HepG2 (cell line): ENCODE measurements around the gene PYGO2. TPM values are rescaled to one million over a fixed set of nuclear protein-coding genes. Genes with fewer than 3 reads are reported as not detected.

Experiments
- AHR ChIP-seq: IDR thresholded peaks from 2 replicates; pipeline ENCODE4 v1.6.1; 2018; ENCODE audit warnings: missing genetic modification reagents, missing compliant biosample characterization
- CAMTA2 ChIP-seq: sonication (generic); formaldehyde crosslinking; IDR thresholded peaks from 2 replicates; pipeline ENCODE4 v1.4.0; 2020; ENCODE audit warnings: mild to moderate bottlenecking, missing genetic modification reagents, borderline replicate concordance
- HIVEP1 ChIP-seq: sonication (generic); formaldehyde crosslinking; IDR thresholded peaks from 2 replicates; pipeline ENCODE4 v1.4.0; 2020; ENCODE audit warnings: mild to moderate bottlenecking, missing genetic modification reagents
- HNRNPUL1 ChIP-seq: fragments of 200-400 bp; formaldehyde crosslinking; IDR thresholded peaks from 2 replicates; pipeline ENCODE4 v1.6.1; 2017; ENCODE audit warnings: low read depth, mild to moderate bottlenecking, low read length, moderate library complexity
- IKZF4 ChIP-seq: sonication (generic); formaldehyde crosslinking; IDR thresholded peaks from 2 replicates; pipeline ENCODE4 v1.5.1; 2020; ENCODE audit warnings: borderline replicate concordance, mild to moderate bottlenecking, low read depth, missing genetic modification reagents; ENCODE audit errors: not compliant biosample characterization
- KAT2B ChIP-seq: fragments of 150-350 bp; IDR thresholded peaks from 2 replicates; pipeline ENCODE4 v1.6.1; 2014; ENCODE audit warnings: low read depth, low read length, borderline replicate concordance
- KLF11 ChIP-seq: IDR thresholded peaks from 2 replicates; pipeline ENCODE4 v1.6.1; 2016; ENCODE audit warnings: missing compliant biosample characterization
- NCOR1 ChIP-seq: fragments of 200-600 bp; sonication (generic); IDR thresholded peaks from 2 replicates; pipeline ENCODE4 v1.7.0; 2017; ENCODE audit warnings: antibody characterized with exemption, low read length, borderline replicate concordance
- PAWR ChIP-seq: sonication (generic); formaldehyde crosslinking; IDR thresholded peaks from 2 replicates; pipeline ENCODE4 v1.4.0; 2020; ENCODE audit warnings: missing genetic modification reagents, mild to moderate bottlenecking, borderline replicate concordance
- RNF2 ChIP-seq: fragments of 450-650 bp; conservative IDR thresholded peaks from 2 replicates; pipeline ENCODE4 v1.6.1; 2016; ENCODE audit warnings: low read depth
- SNAPC2 ChIP-seq: sonication (generic); formaldehyde crosslinking; IDR thresholded peaks from 2 replicates; pipeline ENCODE4 v1.8.1; 2022; ENCODE audit warnings: mild to moderate bottlenecking, missing genetic modification reagents
- U2AF1 ChIP-seq: fragments of 200-400 bp; formaldehyde crosslinking; optimal IDR thresholded peaks from 2 replicates; pipeline ENCODE3; 2017; ENCODE audit warnings: mild to moderate bottlenecking, low read depth, low read length
- ZFP1 ChIP-seq: IDR thresholded peaks from 2 replicates; pipeline ENCODE4 v1.6.1; 2016
- ZNF101 ChIP-seq: sonication (generic); formaldehyde crosslinking; IDR thresholded peaks from 2 replicates; pipeline ENCODE4 v1.4.0; 2020; ENCODE audit warnings: mild to moderate bottlenecking, low read depth, missing genetic modification reagents, borderline replicate concordance
- ZNF180 ChIP-seq: sonication (generic); formaldehyde crosslinking; IDR thresholded peaks from 2 replicates; pipeline ENCODE4 v1.4.0; 2020; ENCODE audit warnings: low read depth, missing genetic modification reagents, borderline replicate concordance
- ZNF224 ChIP-seq: sonication (generic); formaldehyde crosslinking; IDR thresholded peaks from 2 replicates; pipeline ENCODE4 v1.5.0; 2020; ENCODE audit warnings: mild to moderate bottlenecking, missing genetic modification reagents
- ZNF354B ChIP-seq: sonication (generic); formaldehyde crosslinking; IDR thresholded peaks from 2 replicates; pipeline ENCODE4 v1.8.0; 2022; ENCODE audit warnings: mild to moderate bottlenecking, missing genetic modification reagents
- ZNF460 ChIP-seq: sonication (generic); formaldehyde crosslinking; IDR thresholded peaks from 2 replicates; pipeline ENCODE4 v1.5.1; 2020; ENCODE audit warnings: missing genetic modification reagents, mild to moderate bottlenecking, borderline replicate concordance
- polyA plus RNA-seq, 8 experiments: library from polyadenylated mRNA; depleted of rRNA in 3 of 8; stranded (reverse) in 7 of 8; unstranded in 1 of 8; fragments of >200 nt; fragmentation: Illumina TruSeq in 4 of 8; extraction: Trizol in 4 of 8; gene quantifications; 2 replicates each; pipeline versions ENCODE4 v1.2.1 to v1.2.3, GENCODE V29; 2011 to 2016; ENCODE audit warnings: low read depth in 4 of 8, missing spikeins in 1 of 8, mixed read lengths in 1 of 8; ENCODE audit not compliant: insufficient read depth in 1 of 8
- total RNA-seq, 5 experiments: library from RNA; depleted of rRNA; stranded (reverse); fragments of >200 nt; fragmentation: Illumina TruSeq; extraction: Trizol; gene quantifications; 2 replicates each; pipeline ENCODE4 v1.2.3, GENCODE V29; 2016; ENCODE audit warnings: low read depth in 1 of 5
- TF ChIP-seq, protein P1 (sequence below): sonication (generic); formaldehyde crosslinking; IDR thresholded peaks from 2 replicates; pipeline ENCODE4 v1.4.0; 2020; ENCODE audit warnings: missing genetic modification reagents
- TF ChIP-seq, protein P2 (sequence below): conservative IDR thresholded peaks from 2 replicates; pipeline ENCODE4 v1.6.1; 2018; ENCODE audit warnings: missing genetic modification reagents
- TF ChIP-seq, protein P3 (sequence below): sonication (generic); formaldehyde crosslinking; IDR thresholded peaks from 2 replicates; pipeline ENCODE4 v1.4.0; 2020; ENCODE audit warnings: missing genetic modification reagents, borderline replicate concordance

Gene PYGO2
- total and polyA plus RNA-seq, 2 of the 13 experiments (the other 11 are each of a cell fraction or from before 2014, with no cell fraction given), result 20.3 to 21.8 TPM

DNA sequence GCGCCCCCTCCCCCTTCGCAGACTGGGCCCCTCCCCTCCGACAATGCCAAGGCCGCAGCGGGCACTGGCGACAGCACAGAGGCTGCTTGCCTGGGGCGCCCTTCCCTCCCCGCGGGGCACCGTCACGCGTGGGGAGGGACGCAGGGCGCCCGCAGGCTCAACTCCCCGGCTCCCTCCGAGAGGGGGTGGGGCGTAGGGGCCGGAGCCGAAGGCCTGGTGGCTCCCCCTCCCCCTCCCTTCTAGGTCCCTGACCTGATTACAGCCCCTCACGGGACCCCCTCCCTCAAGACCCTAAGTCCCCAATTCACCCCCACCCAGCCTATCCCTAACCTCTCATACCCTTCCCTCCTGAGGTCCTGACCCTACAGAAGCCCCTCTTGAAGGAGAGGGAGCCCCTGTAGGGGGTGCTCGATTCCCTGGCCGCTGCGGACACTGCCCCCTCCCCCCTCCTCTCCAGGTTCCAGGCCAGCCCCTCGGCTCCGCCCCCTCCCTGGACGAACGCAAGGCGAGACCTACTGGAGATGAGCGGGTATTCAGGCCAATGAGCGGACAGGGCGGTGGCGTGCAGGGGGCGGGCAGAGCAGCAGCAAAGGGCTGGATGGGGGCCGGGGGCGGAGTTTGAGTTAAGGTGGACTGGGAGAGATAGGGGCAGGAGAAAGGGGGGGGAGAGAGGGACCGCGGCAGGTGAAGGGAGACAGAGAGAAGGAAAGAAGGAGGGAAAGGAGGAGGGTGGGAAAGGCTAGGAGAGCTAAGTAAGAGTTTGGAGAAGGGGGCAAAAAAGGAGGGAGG is 40.3 kb upstream of the PYGO2 start (continued):
- TF ChIP-seq, protein P1, sequence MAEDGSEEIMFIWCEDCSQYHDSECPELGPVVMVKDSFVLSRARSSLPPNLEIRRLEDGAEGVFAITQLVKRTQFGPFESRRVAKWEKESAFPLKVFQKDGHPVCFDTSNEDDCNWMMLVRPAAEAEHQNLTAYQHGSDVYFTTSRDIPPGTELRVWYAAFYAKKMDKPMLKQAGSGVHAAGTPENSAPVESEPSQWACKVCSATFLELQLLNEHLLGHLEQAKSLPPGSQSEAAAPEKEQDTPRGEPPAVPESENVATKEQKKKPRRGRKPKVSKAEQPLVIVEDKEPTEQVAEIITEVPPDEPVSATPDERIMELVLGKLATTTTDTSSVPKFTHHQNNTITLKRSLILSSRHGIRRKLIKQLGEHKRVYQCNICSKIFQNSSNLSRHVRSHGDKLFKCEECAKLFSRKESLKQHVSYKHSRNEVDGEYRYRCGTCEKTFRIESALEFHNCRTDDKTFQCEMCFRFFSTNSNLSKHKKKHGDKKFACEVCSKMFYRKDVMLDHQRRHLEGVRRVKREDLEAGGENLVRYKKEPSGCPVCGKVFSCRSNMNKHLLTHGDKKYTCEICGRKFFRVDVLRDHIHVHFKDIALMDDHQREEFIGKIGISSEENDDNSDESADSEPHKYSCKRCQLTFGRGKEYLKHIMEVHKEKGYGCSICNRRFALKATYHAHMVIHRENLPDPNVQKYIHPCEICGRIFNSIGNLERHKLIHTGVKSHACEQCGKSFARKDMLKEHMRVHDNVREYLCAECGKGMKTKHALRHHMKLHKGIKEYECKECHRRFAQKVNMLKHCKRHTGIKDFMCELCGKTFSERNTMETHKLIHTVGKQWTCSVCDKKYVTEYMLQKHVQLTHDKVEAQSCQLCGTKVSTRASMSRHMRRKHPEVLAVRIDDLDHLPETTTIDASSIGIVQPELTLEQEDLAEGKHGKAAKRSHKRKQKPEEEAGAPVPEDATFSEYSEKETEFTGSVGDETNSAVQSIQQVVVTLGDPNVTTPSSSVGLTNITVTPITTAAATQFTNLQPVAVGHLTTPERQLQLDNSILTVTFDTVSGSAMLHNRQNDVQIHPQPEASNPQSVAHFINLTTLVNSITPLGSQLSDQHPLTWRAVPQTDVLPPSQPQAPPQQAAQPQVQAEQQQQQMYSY (CRISPR knock-in tag), result peak; percentile 50; the same call in 1 of the 2 replicates
- TF ChIP-seq ZNF354B (CRISPR knock-in tag), result no peak
- no peak for TF ChIP-seq CAMTA2 (CRISPR knock-in tag)
- TF ChIP-seq PAWR (CRISPR knock-in tag), result no peak
- TF ChIP-seq KAT2B, result no peak
- TF ChIP-seq NCOR1, result peak; percentile 77; the same call in 1 of the 2 replicates
- TF ChIP-seq ZNF224 (CRISPR knock-in tag), result no peak
- no peak for TF ChIP-seq ZNF101 (CRISPR knock-in tag)
- no peak for TF ChIP-seq HIVEP1 (CRISPR knock-in tag)
- TF ChIP-seq HNRNPUL1, result no peak
- no peak for TF ChIP-seq IKZF4
- TF ChIP-seq U2AF1, result no peak
- no peak for TF ChIP-seq SNAPC2 (CRISPR knock-in tag)
- no peak for TF ChIP-seq RNF2
- no peak for TF ChIP-seq AHR (CRISPR knock-in tag)
- no peak for TF ChIP-seq ZFP1 (CRISPR knock-in tag)
- no peak for TF ChIP-seq KLF11 (CRISPR knock-in tag)
- TF ChIP-seq ZNF180, result no peak
- no peak for TF ChIP-seq ZNF460 (CRISPR knock-in tag)
- TF ChIP-seq, protein P2, sequence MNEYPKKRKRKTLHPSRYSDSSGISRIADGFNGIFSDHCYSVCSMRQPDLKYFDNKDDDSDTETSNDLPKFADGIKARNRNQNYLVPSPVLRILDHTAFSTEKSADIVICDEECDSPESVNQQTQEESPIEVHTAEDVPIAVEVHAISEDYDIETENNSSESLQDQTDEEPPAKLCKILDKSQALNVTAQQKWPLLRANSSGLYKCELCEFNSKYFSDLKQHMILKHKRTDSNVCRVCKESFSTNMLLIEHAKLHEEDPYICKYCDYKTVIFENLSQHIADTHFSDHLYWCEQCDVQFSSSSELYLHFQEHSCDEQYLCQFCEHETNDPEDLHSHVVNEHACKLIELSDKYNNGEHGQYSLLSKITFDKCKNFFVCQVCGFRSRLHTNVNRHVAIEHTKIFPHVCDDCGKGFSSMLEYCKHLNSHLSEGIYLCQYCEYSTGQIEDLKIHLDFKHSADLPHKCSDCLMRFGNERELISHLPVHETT (CRISPR knock-in tag), result no peak
- TF ChIP-seq, protein P3, sequence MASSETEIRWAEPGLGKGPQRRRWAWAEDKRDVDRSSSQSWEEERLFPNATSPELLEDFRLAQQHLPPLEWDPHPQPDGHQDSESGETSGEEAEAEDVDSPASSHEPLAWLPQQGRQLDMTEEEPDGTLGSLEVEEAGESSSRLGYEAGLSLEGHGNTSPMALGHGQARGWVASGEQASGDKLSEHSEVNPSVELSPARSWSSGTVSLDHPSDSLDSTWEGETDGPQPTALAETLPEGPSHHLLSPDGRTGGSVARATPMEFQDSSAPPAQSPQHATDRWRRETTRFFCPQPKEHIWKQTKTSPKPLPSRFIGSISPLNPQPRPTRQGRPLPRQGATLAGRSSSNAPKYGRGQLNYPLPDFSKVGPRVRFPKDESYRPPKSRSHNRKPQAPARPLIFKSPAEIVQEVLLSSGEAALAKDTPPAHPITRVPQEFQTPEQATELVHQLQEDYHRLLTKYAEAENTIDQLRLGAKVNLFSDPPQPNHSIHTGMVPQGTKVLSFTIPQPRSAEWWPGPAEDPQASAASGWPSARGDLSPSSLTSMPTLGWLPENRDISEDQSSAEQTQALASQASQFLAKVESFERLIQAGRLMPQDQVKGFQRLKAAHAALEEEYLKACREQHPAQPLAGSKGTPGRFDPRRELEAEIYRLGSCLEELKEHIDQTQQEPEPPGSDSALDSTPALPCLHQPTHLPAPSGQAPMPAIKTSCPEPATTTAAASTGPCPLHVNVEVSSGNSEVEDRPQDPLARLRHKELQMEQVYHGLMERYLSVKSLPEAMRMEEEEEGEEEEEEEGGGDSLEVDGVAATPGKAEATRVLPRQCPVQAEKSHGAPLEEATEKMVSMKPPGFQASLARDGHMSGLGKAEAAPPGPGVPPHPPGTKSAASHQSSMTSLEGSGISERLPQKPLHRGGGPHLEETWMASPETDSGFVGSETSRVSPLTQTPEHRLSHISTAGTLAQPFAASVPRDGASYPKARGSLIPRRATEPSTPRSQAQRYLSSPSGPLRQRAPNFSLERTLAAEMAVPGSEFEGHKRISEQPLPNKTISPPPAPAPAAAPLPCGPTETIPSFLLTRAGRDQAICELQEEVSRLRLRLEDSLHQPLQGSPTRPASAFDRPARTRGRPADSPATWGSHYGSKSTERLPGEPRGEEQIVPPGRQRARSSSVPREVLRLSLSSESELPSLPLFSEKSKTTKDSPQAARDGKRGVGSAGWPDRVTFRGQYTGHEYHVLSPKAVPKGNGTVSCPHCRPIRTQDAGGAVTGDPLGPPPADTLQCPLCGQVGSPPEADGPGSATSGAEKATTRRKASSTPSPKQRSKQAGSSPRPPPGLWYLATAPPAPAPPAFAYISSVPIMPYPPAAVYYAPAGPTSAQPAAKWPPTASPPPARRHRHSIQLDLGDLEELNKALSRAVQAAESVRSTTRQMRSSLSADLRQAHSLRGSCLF (CRISPR knock-in tag), result no peak
